Activated CD4-positive, alpha-beta T cell treated with anti-CD3 and anti-CD28 coated beads, Interleukin-2, amount 50 U/mL, for 24 hours (primary cell): Measurements from ENCODE around the gene BAIAP2L1.
A peak's percentile ranks its signal among the peaks of the same experiment; 100 is the strongest.
"Not testable (repeated sequence)": the region's sequence is repeated elsewhere in the genome, so short reads cannot be mapped to it uniquely, and the experiment has no call there.

ENCODE experiments used
- DNase-seq, 2 donors: peaks; one replicate each; pipeline ENCODE4 v3.0.0-alpha.2; 2020; ENCODE audit warnings: low read depth in 1 of 2, low spot score in 1 of 2

The BAIAP2L1 gene, protein sequence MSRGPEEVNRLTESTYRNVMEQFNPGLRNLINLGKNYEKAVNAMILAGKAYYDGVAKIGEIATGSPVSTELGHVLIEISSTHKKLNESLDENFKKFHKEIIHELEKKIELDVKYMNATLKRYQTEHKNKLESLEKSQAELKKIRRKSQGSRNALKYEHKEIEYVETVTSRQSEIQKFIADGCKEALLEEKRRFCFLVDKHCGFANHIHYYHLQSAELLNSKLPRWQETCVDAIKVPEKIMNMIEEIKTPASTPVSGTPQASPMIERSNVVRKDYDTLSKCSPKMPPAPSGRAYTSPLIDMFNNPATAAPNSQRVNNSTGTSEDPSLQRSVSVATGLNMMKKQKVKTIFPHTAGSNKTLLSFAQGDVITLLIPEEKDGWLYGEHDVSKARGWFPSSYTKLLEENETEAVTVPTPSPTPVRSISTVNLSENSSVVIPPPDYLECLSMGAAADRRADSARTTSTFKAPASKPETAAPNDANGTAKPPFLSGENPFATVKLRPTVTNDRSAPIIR

DNA sequence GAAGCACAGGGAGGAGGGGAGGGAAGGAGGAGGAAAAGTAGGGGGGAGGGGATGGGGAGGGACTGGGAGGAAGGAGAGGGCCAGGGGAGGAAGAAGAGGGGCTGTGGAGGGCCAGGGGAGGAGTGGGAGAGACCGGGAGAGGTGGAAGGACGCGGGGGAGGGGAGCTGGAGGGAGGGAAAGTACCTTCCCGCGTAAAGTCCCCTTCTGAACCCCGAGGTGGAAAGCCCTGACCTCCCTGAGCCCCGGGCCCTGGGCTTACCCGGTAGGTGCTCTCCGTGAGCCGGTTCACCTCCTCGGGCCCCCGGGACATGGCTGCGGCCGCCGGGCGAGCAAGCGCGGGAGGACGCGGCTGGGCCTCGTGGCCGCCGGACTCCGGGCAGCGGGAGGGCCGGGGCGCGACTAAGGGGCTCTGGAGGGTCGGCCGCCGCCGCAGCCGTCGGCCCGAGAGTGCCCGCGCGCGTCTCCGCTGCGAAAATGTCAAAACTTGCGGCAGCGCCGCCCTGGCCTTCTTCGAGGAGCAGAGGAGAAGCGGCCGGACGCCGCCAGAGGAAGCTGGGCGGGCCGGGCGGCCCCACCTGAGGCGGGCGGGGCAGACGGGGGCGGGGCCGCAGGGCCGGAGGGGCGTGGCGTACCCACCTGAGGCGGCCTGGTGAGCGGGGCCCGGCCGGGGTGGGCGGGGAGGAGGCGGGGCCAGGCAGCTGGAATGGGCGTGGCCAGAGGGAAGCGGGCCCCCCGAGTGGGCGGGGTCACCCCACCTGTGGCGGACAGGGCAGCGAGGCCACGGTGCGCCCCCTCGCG, at the start of gene BAIAP2L1:
TSS of gene BAIAP2L1 (minus strand) at position 549 of the 799 bp plus-strand sequence. CDS start at position 311, 238 bp downstream.
- peak; percentile 47 to 64 for DNase-seq

DNA sequence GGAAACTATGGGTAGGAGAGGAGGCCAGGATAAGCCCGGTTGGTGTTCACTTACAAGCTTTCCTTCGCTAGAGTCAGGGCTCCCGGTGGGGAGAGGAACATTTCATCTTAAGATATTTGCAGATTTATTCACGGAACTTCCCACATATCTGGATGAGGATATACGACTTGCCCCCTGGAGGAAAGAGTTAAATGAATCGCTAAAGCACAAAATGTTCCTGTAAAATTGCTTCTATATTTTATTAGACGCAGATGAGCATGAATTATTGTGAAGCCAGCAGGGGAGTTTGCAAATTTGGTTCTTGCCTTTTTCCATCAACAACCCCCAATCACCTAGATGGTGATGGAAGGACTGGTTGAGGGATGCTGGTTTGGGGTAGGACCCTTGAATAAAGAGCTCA, 47.9 kb upstream of the BAIAP2L1 start:
- no peak for DNase-seq

DNA sequence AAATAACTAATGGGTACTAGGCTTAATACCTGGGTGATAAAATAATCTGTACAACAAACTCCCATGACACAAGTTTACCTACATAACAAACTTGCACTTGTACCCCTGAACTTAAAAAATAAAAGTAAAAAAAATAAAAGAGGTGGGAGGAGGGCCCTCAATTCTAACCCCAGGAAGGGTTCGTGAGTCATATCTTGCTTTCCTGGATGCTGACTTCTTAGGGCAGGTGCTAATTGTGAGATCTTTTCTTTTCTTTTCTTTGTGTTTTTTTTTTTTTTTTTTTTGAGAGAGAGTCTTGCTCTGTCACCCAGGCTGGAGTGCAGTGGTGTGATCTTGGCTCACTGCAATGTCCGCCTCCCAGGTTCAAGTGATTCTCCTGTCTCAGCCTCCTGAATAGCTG, 40.1 kb upstream of the BAIAP2L1 start:
- not testable (repeated sequence) for DNase-seq

DNA sequence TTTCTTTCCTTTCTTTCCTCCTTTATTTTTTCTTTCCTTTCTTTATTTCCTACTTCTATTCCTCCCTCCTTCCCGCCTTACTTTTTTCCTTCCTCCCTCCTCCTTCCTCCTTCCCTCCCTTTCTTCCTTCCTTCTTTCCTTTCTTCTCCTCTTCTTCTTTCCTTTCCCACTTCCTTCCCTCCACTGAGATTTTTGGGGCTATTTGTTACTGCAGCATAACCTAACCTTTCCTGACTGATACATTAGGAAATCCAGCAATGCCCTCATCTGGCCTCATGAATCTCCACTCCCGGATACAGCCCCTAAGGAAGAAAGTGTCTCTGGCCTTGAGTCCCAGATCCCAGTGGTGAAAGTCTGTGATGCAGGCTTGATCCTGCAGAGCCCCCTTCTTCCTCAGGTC, 38.6 kb upstream of the BAIAP2L1 start:
- no peak for DNase-seq

DNA sequence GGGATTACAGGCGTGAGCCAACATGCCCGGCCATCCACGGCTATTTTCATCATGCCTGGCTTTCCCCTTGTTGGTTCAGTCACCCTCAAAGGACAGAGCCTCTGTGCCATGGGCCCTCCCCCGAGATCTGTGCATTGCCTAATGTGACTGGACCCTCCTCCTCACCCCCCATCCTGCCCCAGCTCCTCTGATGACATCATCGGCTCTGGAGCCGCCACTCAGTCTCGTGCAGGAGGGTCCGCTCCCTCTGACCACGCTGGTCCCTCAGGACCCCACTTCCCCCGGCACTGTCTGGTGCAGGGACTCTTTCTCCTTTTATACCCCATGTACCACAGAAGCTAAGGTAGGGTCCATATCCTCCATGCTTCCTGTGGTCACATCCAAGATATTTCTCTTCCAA, 33.2 kb upstream of the BAIAP2L1 start:
- no peak for DNase-seq

DNA sequence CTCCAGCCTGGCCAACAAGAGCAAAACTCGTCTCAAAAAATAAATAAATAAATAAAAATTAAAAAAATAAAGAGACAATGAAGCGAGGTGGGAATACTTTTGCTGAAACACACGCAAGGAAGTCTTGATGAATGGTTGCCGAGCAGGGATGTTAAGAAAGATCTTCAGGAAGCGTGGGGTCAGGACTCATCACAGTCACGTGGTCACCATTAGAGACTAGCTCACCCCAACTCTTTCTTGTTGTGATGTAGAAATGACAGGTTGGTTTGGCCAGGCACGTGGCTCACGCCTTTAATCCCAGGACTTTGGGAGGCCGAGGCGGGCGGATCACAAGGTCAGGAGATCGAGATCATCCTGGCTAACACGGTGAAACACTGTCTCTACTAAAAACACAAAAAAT, 28.9 kb upstream of the BAIAP2L1 start:
- DNase-seq: no peak

DNA sequence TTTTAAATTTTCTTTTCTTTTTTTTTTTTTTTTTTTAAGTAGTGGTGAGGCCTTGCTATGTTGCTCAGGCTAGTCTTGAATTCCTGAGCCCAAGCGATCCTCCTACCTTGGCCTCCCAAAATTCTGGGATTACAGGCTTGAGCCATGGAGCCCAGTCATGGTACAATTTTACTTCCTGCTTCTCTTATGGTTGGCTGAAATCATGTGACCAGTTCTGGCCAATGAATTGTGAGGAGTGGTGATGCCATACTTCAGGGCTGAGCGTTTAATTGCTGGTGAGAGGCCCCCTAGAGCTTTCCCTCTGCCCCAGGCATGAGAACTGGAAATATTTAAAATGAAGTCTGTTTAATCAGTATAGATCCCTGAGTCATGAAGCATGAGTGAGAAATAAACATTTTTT, 22.2 kb upstream of the BAIAP2L1 start:
- no peak for DNase-seq

DNA sequence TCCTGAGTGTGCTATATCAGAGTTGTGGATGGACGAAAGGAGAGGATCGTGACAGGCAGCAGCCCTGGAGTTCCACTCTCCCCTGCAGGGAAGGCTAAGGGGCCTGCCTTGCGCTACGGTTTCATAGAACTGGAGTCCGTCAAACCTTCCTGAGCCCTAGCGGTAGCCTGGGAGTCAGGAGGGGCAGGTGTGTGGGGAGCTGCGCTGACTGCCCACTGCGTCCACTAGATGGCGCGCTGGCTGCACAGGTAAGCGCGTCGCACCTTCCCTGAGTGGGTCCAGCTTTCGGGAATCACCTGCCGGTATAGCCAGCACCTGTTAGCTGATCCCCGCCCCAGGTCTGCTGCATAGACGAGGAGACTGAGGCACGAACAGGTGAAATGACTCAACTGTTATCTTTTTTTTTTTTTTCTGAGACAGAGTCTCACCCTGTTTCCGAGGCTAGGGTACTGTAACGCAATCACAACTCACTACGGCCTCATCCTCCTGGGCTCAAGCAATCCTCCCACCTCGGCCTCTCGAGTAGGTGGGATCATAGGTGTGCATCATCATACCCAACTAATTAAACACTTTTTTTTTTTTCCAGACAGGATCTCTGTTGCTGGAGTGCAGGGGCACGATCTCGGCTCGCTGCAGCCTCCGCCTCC, 20.2 kb upstream of the BAIAP2L1 start:
- peak in 1 of 2 donors; percentile 16 for DNase-seq

DNA sequence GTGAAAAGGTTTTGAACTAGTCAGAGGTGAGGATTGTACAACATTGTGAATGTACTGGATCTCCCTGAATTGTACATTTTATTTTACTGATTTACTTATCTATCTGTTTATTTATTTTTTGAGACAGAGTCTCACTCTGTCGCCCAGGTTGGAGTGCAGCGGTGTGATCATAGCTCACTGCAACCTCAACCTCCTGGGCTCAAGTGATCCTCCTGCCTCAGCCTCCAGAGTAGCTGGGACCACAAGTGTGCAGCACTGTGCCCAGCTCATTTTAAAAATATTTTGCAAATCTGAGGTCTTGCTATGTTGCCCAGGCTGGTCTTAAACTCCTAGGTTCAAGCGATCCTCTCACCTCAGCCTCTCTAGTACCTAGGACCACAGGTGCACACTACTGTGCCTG, 19.1 kb upstream of the BAIAP2L1 start:
- not testable (repeated sequence) for DNase-seq

DNA sequence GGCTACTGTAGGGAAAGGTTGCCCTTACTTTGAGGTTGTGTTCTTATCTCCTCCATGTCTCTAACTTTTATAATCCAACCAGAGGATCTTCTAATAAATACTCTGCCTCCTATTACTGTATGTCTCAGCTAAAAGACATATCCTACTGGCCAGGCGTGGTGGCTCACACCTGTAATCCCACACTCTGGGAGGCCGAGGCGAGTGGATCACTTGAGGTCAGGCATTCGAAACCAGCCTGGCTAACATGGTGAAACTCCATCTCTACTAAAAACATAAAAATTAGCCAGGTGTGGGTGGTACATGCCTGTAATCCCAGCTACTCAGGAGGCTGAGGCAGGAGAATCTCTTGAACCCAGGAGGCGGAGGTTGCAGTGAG, 18.4 kb upstream of the BAIAP2L1 start:
- not testable (repeated sequence) for DNase-seq

DNA sequence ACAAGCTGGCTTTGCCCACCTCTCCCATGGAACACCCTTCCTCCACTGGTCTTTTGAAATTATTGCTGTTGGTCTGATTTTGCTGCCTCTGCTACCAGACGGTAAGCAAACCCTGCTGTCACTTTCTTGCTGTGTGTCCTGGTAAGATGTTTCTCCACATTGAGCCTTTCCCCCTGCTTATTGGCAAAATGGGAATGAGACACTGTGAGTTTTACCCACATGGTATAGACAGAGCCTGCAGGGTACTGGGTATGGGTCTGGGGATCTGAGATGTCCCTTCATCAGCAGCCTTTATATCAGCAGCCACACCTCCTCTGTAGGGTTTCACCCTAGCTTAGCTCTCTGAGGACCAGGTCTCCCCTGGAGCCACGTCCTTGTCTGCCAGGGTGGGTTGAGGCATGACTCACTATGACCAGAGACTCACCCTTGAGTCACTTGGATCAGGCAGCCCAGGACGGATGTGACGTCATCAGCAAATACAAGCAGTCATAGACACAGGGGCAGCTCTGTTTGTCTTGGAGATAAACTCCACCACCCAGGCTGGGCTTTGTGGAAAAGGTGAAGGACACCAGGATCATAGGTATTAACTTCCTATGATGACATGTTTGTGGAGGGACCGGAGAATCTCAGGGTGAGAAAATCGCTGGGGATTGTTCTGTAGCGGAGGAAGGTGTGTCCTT, 17.9 kb upstream of the BAIAP2L1 start:
- DNase-seq: no peak

DNA sequence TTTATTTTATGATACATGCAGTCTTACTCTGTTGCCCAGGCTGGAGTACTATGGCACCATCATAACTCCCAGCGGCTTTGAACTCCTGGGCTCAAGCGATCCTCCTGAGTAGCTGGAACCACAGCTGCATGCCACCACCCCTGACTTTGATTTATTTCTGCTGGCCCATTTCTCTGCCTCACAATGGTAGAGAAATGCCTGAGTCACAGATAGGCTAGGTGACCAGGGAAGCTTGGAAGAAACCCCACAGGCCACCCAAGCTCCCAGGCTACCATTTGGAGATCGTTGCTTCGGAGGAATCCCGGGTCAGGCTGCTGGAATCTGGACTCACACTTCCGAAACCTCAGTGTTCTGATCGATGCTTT, 17.4 kb upstream of the BAIAP2L1 start:
- DNase-seq: no peak

DNA sequence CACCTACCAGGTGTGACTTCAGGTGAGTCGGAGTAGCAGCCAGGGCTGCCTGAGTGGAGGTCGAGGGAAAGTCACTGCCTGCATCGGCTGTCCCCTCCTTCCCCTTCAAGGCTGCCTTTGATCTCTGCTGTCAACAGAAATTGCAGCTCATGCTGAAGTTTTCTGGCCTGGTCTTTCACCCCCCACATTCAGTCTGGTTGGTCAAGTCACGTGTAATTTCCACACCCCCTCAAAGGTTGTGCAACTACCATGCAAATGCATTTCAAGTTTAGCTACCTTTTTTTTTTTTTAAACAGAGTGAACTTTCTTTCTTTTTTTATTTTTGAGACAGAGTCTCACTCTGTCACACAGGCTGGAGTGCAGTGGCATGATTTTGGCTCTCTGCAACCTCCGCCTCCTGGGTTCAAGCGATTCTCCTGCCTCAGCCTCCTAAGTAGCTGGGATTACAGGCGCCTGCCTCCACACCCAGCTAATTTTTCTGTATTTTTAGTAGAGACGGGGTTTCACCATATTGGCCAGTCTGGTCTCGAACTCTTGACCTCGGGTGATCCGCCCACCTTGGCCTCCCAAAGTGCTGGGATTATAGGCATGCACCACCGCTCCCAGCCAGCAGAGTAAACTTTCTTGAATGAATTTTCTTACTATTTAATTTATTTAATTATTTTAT, 16.8 kb upstream of the BAIAP2L1 start:
- DNase-seq: not testable (repeated sequence)

DNA sequence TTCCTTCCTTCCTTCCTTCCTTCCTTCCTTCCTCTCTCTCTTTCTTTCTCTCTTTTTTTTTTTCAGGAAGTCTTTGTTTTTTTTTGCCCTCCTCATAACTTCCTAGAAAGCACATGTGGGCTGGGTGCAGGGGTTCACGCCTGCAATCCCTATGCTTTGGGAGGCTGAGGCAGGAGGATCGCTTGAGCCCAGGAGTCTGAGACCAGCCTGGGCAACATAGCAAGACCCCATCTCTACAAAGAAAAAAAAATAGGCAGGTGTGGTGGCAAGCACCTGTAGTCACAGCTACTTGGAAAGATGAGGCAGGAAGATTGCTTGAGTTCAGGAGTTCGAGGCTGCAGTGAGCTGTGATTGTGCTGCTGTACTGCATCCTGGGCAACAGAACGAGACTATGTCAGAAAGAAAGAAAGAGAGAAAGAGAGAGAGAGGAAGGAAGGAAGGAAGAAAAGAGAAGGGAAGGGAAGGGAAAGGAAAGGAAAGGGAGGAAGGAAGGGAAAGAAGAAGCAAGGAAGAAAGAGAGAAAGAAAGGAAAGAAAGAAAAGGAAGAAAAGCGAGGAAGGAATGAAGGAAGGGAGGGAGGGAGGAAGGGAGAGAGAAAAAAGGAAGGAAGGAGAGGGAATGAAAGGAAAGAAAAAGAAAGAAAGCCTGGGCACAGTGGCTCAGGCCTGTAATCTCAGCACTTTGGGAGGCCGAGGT, 13.5 kb upstream of the BAIAP2L1 start:
- DNase-seq: no peak

DNA sequence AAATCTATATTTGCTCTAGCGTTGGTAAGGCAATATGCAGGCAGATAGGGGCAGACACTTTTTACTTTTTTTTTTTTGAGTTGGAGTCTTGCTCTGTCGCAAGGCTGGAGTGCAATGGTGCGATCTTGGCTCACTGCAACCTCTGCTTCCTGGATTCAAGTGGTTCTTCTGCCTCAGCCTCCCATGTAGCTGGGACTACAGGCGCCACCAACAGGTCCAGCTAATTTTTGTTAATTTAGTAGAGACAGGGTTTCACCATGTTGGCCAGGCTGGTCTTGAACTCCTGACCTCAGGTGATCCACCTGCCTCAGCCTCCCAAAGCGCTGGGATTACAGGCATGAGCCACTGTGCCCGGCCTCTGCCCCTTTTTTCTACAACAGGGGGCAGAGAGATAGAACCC, 12.8 kb upstream of the BAIAP2L1 start:
- not testable (repeated sequence) for DNase-seq

DNA sequence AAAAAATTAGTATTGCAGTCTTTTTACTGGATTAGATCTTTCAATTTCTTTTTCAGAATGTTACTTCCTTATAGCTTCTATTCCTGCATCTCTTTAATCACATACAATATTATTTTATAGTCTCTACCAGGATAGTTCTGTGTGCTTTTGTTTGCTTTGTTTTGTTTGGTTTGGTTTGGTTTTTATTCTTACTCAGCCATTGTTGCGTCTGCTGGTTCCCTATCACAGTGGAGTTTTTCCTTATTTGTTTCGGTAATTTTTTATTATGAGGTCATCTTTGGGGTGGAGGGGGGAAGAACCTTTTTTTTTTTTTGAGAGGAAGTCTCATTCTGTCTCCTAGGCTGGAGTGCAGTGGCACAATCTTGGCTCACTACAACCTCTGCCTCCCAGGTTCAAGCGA, 9.0 kb upstream of the BAIAP2L1 start:
- no peak for DNase-seq

DNA sequence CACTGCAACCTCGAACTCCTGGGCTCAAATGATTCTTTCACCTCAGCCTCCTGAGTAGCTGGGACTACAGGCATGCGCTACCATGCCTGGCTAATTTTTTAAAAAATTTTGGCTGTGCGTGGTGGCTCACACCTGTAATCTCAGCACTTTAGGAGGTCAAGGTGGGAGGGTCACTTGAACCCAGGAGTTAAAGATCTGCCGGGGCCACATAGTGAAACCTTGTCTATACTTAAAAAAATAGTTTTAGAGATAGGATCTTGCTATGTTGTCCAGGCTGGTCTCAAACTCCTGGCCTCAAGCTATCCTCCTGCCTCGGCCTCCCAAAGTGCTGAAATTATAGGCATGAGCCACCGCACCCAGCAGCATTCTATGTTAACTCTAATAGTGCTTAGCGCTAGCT, 7.3 kb upstream of the BAIAP2L1 start:
- DNase-seq: not testable (repeated sequence)

DNA sequence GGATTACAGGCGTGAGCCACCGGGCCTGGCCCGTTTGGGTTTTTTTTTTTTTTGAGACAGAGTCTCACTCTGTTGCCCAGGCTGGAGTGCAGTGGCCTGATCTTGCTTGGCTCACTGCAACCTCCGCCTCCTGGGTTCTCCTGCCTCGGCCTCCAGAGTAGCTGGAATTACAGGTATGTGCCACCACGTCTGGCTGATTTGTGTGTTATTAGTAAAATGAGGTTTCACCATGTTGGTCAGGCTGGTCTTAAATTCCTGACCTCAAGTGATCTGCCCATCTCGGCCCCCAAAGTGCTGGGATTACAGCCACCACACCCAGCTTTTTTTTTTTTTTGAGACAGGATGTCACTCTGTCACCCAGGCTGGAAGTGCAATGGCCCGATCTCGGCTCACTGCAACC, 5.9 kb upstream of the BAIAP2L1 start:
- no peak for DNase-seq

DNA sequence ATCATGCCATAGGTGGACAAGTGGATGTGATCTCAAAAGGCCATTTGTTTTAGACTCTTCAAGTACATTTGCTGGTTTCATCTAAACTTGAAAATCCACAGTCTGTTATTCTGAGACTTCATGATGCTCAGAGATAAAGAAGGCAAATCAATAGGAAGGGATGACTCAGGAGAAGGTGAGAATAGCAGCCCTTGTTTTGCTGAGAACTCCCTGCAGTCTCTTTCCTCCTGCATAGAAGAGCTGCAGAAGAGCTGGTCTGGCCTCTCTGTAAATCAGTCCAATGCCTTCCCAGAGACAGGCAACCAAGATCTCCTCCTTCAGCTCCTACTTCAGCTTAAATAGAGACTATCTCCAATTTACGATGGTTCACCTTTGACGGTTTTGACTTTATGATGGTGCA, 4.0 kb upstream of the BAIAP2L1 start:
- no peak for DNase-seq
